ENCODE data around the gene SORBS1.

DNA sequence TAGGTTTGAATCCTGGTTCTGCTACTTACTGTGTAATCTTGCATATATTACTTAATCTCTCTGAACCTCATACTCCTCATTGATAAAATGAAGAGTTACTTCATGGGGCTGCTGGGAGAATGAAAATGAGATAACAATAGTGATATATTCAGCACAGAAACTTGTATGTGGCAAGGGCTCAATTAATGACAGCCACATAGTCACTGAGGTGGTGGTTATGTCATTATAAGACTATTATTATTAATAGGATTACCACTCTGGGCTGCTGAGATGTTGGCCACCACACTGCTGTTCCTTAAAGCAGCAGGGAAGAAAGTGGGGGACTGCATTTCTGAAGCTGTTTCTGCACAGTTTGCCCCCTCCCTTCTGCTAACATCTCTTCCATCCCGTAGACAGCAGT lies 170.0 kb downstream of the SORBS1 start:
- TF ChIP-seq, protein P1, sequence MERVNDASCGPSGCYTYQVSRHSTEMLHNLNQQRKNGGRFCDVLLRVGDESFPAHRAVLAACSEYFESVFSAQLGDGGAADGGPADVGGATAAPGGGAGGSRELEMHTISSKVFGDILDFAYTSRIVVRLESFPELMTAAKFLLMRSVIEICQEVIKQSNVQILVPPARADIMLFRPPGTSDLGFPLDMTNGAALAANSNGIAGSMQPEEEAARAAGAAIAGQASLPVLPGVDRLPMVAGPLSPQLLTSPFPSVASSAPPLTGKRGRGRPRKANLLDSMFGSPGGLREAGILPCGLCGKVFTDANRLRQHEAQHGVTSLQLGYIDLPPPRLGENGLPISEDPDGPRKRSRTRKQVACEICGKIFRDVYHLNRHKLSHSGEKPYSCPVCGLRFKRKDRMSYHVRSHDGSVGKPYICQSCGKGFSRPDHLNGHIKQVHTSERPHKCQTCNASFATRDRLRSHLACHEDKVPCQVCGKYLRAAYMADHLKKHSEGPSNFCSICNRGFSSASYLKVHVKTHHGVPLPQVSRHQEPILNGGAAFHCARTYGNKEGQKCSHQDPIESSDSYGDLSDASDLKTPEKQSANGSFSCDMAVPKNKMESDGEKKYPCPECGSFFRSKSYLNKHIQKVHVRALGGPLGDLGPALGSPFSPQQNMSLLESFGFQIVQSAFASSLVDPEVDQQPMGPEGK (CRISPR knock-in tag; IDR thresholded peaks at IDR 0.05; ENCODE audit: borderline replicate concordance), result no peak
- TF ChIP-seq ZFP30 (CRISPR knock-in tag; IDR thresholded peaks at IDR 0.05), result no peak

Measured in SK-N-SH treated with all-trans-retinoic acid at 6 μM for 48 hours (cell line).